GM23248 (cell line): ENCODE data around the gene ARFGAP1. TPM values are rescaled to one million over a fixed set of nuclear protein-coding genes. Genes with fewer than 3 reads are reported as not detected.

Source experiments
- DNase-seq: peaks from one replicate; pipeline ENCODE4 v3.0.0-alpha.2; 2015
- H2AFZ ChIP-seq: fragments of 200-600 bp; sonication (generic); 2 replicates; pipeline ENCODE4 v1.6.1; 2016; ENCODE audit warnings: antibody characterized with exemption
- H3F3A ChIP-seq: fragments of 200-600 bp; sonication (generic); 2 replicates; pipeline ENCODE4 v1.6.1; 2016; ENCODE audit warnings: mild to moderate bottlenecking, antibody characterized with exemption, mixed run types; ENCODE audit not compliant: insufficient read depth
- H3K27ac ChIP-seq: fragments of 200-600 bp; sonication (generic); 2 replicates; pipeline ENCODE4 v1.5.1; 2016; ENCODE audit warnings: mild to moderate bottlenecking
- H3K27me3 ChIP-seq: fragments of 200-600 bp; sonication (generic); replicated peaks from 2 replicates; pipeline ENCODE4 v1.6.1; 2016; ENCODE audit warnings: mild to moderate bottlenecking; ENCODE audit not compliant: insufficient read depth
- H3K36me3 ChIP-seq: fragments of 200-600 bp; sonication (generic); 2 replicates; pipeline ENCODE4 v1.6.1; 2016; ENCODE audit warnings: low read depth, mild to moderate bottlenecking
- H3K4me1 ChIP-seq: fragments of 200-600 bp; sonication (generic); 2 replicates; pipeline ENCODE4 v1.6.1; 2016; ENCODE audit warnings: mild to moderate bottlenecking; ENCODE audit not compliant: insufficient read depth
- H3K4me2 ChIP-seq: fragments of 200-600 bp; sonication (generic); one replicate; pipeline ENCODE4 v1.6.1; 2016; ENCODE audit warnings: mild to moderate bottlenecking; ENCODE audit not compliant: unreplicated experiment
- H3K4me3 ChIP-seq: fragments of 200-600 bp; sonication (generic); 2 replicates; pipeline ENCODE4 v1.5.1; 2016; ENCODE audit warnings: mild to moderate bottlenecking
- H3K79me2 ChIP-seq: fragments of 200-600 bp; sonication (generic); 2 replicates; pipeline ENCODE4 v1.6.1; 2016; ENCODE audit warnings: mild to moderate bottlenecking; ENCODE audit not compliant: insufficient read depth
- H3K9ac ChIP-seq: fragments of 200-600 bp; sonication (generic); 2 replicates; pipeline ENCODE4 v1.6.1; 2016; ENCODE audit warnings: mild to moderate bottlenecking
- H3K9me2 ChIP-seq: fragments of 200-600 bp; sonication (generic); 2 replicates; pipeline ENCODE4 v1.6.1; 2016; ENCODE audit warnings: mixed run types, mild to moderate bottlenecking, moderate library complexity; ENCODE audit not compliant: insufficient read depth
- H3K9me3 ChIP-seq: fragments of 200-600 bp; sonication (generic); one replicate; pipeline ENCODE4 v1.6.1; 2017; ENCODE audit warnings: low read depth
- H4K20me1 ChIP-seq: fragments of 200-600 bp; sonication (generic); 2 replicates; pipeline ENCODE4 v1.6.0; 2016; ENCODE audit not compliant: insufficient read depth
- EZH2 ChIP-seq: fragments of 200-600 bp; sonication (generic); IDR thresholded peaks from 2 replicates; pipeline ENCODE4 v1.6.1; 2018; ENCODE audit warnings: antibody characterized with exemption, mild to moderate bottlenecking; ENCODE audit not compliant: insufficient read depth, poor library complexity, severe bottlenecking
- EZH2phosphoT487 ChIP-seq: fragments of 200-600 bp; sonication (generic); IDR thresholded peaks from 2 replicates; pipeline ENCODE4 v1.6.1; 2018; ENCODE audit warnings: antibody characterized with exemption, moderate library complexity, mild to moderate bottlenecking, low read depth; ENCODE audit not compliant: insufficient read depth
- WGBS, 2 experiments: methylation state at CpG; one replicate each; pipeline ENCODE4 v1.1.6; 2015 to 2017; ENCODE audit warnings: low lambda C conversion rate in 2 of 2, low coverage in 1 of 2; ENCODE audit errors: missing lambda C conversion rate in 2 of 2; 5-methylcytosine and 5-hydroxymethylcytosine counted together
- in situ Hi-C: fragments of 300-500 bp; cut with MboI; formaldehyde crosslinking; loops from 2 replicates; pipeline ENCODE4 v1.15.0; 2020
- polyA plus RNA-seq: library from polyadenylated mRNA; unstranded; fragments of >200 nt; fragmentation: Nextera tagmentation; extraction: Ambion mirVana; gene quantifications from 2 replicates; pipeline ENCODE4 v1.2.1, GENCODE V29; 2016
- total RNA-seq: library from RNA; depleted of rRNA; stranded (reverse); fragments of >200 nt; shearing (Covaris generic); gene quantifications from 2 replicates; pipeline ENCODE4 v1.2.3, GENCODE V29; 2014

Gene ARFGAP1
- total and polyA plus RNA-seq, 2 experiments from 2014 or later: 69.0 to 88.5 TPM

DNA sequence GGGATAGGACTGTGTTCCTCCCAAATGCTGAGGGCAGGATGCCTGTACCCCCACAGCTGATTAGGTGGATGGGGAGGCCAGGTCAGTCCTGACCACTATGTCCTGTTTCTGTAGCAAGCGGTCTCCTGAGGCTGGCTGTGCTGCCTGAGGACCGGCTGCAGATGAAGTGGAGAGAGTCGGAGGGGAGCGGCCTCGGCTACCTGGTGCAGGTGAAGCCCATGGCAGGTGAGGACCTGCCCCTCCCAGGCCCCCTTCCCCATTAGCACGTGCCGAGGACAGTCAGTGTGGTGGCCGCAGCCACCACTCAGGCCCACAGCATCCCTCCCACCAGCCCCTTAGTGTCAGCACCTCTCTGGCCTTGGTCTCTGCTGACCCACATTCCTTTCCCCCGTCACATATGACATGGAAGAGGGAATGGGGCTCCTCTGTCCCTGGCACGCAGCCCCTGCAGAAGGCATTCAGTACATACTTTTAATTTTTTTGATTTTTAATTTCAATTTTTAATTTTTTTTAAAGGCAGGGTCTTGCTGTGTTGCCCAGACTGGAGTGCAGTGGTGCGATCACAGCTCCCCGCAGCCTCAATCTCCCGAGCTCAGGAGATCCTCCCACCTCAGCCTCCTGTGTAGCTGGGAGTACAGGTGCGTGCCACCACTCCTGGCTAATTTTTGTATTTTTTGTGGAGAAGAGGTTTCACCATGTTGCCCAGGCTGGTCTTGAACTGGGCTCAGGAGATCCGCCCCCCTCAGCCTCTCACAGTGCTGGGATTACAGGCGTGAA is 25.4 kb downstream of the ARFGAP1 start:
- Histone ChIP-seq H3K9me2 (no peaks in the 10 kb centered on the region), H4K20me1 (no peaks in the 10 kb centered on the region), H3K27ac (no peak overlapping the region), H3K4me3 (no peak overlapping the region), H3K9ac (no peak overlapping the region), H3K27me3 (peaks cover 50% of the 10 kb centered on the region), H3K4me2 (no peak overlapping the region), H3K4me1 (no peaks in the 10 kb centered on the region), H2AFZ (no peak overlapping the region), H3F3A (0 out of 2 replicates have a peak, but pooled peaks cover 3% of the 10 kb centered on the region), H3K9me3 (no peaks in the 10 kb centered on the region), H3K36me3 (no peaks in the 10 kb centered on the region), H3K79me2 (no peaks in the 10 kb centered on the region)
- TF ChIP-seq EZH2phosphoT487 (no peak), EZH2 (no peak)
- in situ Hi-C loops: no loop called here
- WGBS, 2 experiments: 48 to 55% methylated on average over 16 of the region's 16 CpGs
- no peak for DNase-seq

GRCh38 chr20:63298731-63299312 is 26.2 kb downstream of the ARFGAP1 start:
- Histone ChIP-seq H3K27ac (no peak overlapping the region), H3K27me3 (peaks cover 50% of the 10 kb centered on the region), H3K4me2 (no peak overlapping the region), H3K79me2 (no peaks in the 10 kb centered on the region), H3F3A (0 out of 2 replicates have a peak, but pooled peaks cover 3% of the 10 kb centered on the region), H3K36me3 (no peaks in the 10 kb centered on the region), H3K9ac (no peak overlapping the region), H4K20me1 (no peaks in the 10 kb centered on the region), H3K4me3 (no peak overlapping the region), H2AFZ (no peak overlapping the region), H3K4me1 (no peaks in the 10 kb centered on the region), H3K9me3 (no peaks in the 10 kb centered on the region), H3K9me2 (no peaks in the 10 kb centered on the region)
- no peak for DNase-seq
- 65 to 67% methylated on average over 17 of the region's 17 CpGs for WGBS, 2 experiments
- in situ Hi-C loops: no loop called here
- TF ChIP-seq EZH2phosphoT487 (no peak), EZH2 (no peak)

- H3K9ac ChIP-seq: no peak overlapping the region
- in situ Hi-C loops: no loop called here
- H3K9me2 ChIP-seq: no peaks in the 10 kb centered on the region
- no peak overlapping the region for H3K4me3 ChIP-seq
- H3K36me3 ChIP-seq: no peaks in the 10 kb centered on the region
- WGBS, 2 experiments: 94 to 96% methylated on average over 1 of the region's 1 CpG
- no peak for DNase-seq
- no peak overlapping the region for H3K4me2 ChIP-seq
- 0 out of 2 replicates have a peak, but pooled peaks cover 3% of the 10 kb centered on the region for H3F3A ChIP-seq
- H3K27me3 ChIP-seq: peaks cover 29% of the 10 kb centered on the region
- no peak overlapping the region for H2AFZ ChIP-seq
- H3K4me1 ChIP-seq: no peaks in the 10 kb centered on the region
- no peak for TF ChIP-seq EZH2
- TF ChIP-seq EZH2phosphoT487: no peak
- H3K79me2 ChIP-seq: no peaks in the 10 kb centered on the region
- H4K20me1 ChIP-seq: no peaks in the 10 kb centered on the region
- no peak overlapping the region for H3K27ac ChIP-seq
- no peaks in the 10 kb centered on the region for H3K9me3 ChIP-seq
Measured at GRCh38 chr20:63301671-63302070, 29.1 kb downstream of the ARFGAP1 start.

- no peak overlapping the region for H3K9ac ChIP-seq
- no peak for DNase-seq
- H3K4me1 ChIP-seq: no peaks in the 10 kb centered on the region
- in situ Hi-C loops: no loop called here
- H3K27ac ChIP-seq: no peak overlapping the region
- 0 out of 2 replicates have a peak, but pooled peaks cover 3% of the 10 kb centered on the region for H3F3A ChIP-seq
- H3K4me3 ChIP-seq: no peak overlapping the region
- H3K27me3 ChIP-seq: peaks cover 29% of the 10 kb centered on the region
- H4K20me1 ChIP-seq: no peaks in the 10 kb centered on the region
- no peak overlapping the region for H2AFZ ChIP-seq
- 33 to 36% methylated on average over 5 of the region's 5 CpGs for WGBS, 2 experiments
- H3K4me2 ChIP-seq: no peak overlapping the region
- H3K9me3 ChIP-seq: no peaks in the 10 kb centered on the region
- TF ChIP-seq EZH2 (no peak), EZH2phosphoT487 (no peak)
- H3K36me3 ChIP-seq: no peaks in the 10 kb centered on the region
- H3K79me2 ChIP-seq: no peaks in the 10 kb centered on the region
- H3K9me2 ChIP-seq: no peaks in the 10 kb centered on the region
Measured at GRCh38 chr20:63303095-63303666, 30.6 kb downstream of the ARFGAP1 start.
